H9 (cell line): Measurements from ENCODE around the gene PRKAG2. TPM values are rescaled to one million over a fixed set of nuclear protein-coding genes. Genes with fewer than 3 reads are reported as not detected.

Experiments used
- DNase-seq: peaks from one replicate; pipeline ENCODE4 v3.0.0-alpha.2; 2017
- H2AFZ ChIP-seq: one replicate; pipeline ENCODE4 v1.6.1; 2013; ENCODE audit warnings: mild to moderate bottlenecking, low read length, control low read depth, moderate library complexity
- H2AK5ac ChIP-seq: 2 replicates; pipeline ENCODE4 v1.6.1; 2013; ENCODE audit warnings: low read length, control low read depth, mixed read lengths; ENCODE audit not compliant: insufficient read length
- H2BK120ac ChIP-seq: one replicate; pipeline ENCODE4 v1.6.1; 2013; ENCODE audit warnings: low read depth, mild to moderate bottlenecking, low read length, control low read depth, inconsistent platforms; ENCODE audit not compliant: poor library complexity, severe bottlenecking
- H2BK12ac ChIP-seq: 2 replicates; pipeline ENCODE4 v1.6.1; 2013; ENCODE audit warnings: low read length, control low read depth, mixed read lengths, low read depth; ENCODE audit not compliant: insufficient read length
- H2BK15ac ChIP-seq: 2 replicates; pipeline ENCODE4 v1.6.1; 2013; ENCODE audit warnings: low read depth, low read length, control low read depth
- H2BK20ac ChIP-seq: one replicate; pipeline ENCODE4 v1.6.1; 2013; ENCODE audit warnings: low read depth, mild to moderate bottlenecking, low read length, control low read depth, inconsistent platforms; ENCODE audit not compliant: poor library complexity, severe bottlenecking
- H2BK5ac ChIP-seq: 2 replicates; pipeline ENCODE4 v1.6.1; 2013; ENCODE audit warnings: low read length, control low read depth, mixed read lengths; ENCODE audit not compliant: insufficient read length
- H3K14ac ChIP-seq: 2 replicates; pipeline ENCODE4 v1.6.1; 2013; ENCODE audit warnings: low read length, control low read depth; ENCODE audit not compliant: insufficient read depth
- H3K18ac ChIP-seq: 2 replicates; pipeline ENCODE4 v1.6.1; 2013; ENCODE audit warnings: low read depth, mild to moderate bottlenecking, mixed read lengths, low read length, control low read depth; ENCODE audit not compliant: insufficient read length
- H3K23ac ChIP-seq: 2 replicates; pipeline ENCODE4 v1.6.1; 2013; ENCODE audit warnings: low read length, control low read depth, mixed read lengths, low read depth; ENCODE audit not compliant: insufficient read length
- H3K23me2 ChIP-seq: 2 replicates; pipeline ENCODE4 v1.6.1; 2013; ENCODE audit warnings: low read depth, mild to moderate bottlenecking, mixed read lengths, low read length, control low read depth; ENCODE audit not compliant: insufficient read length, poor library complexity, severe bottlenecking
- H3K27ac ChIP-seq: 2 replicates; pipeline ENCODE4 v1.5.1; 2013; ENCODE audit warnings: low read length, control low read depth, mixed read lengths, low read depth; ENCODE audit not compliant: insufficient read length
- H3K27me3 ChIP-seq: 2 replicates; pipeline ENCODE4 v1.6.1; 2013; ENCODE audit warnings: low read length, control low read depth, inconsistent platforms; ENCODE audit not compliant: insufficient read depth
- H3K4ac ChIP-seq: 2 replicates; pipeline ENCODE4 v1.6.1; 2013; ENCODE audit warnings: low read depth, mild to moderate bottlenecking, control low read depth, inconsistent platforms, low read length, moderate library complexity
- H3K4me1 ChIP-seq: 2 replicates; pipeline ENCODE4 v1.6.1; 2013; ENCODE audit warnings: low read length, control low read depth, inconsistent platforms; ENCODE audit not compliant: insufficient read depth
- H3K4me2 ChIP-seq: 2 replicates; pipeline ENCODE4 v1.6.1; 2013; ENCODE audit warnings: low read length, control low read depth, mixed read lengths; ENCODE audit not compliant: insufficient read length, insufficient read depth
- H3K56ac ChIP-seq: 2 replicates; pipeline ENCODE4 v1.6.1; 2013; ENCODE audit warnings: low read depth, mild to moderate bottlenecking, mixed read lengths, low read length, control low read depth; ENCODE audit not compliant: insufficient read length
- H3K79me1 ChIP-seq: 2 replicates; pipeline ENCODE4 v1.6.1; 2013; ENCODE audit warnings: low read depth, mild to moderate bottlenecking, moderate library complexity, low read length, control low read depth, inconsistent platforms; ENCODE audit not compliant: insufficient read depth, poor library complexity, severe bottlenecking
- H3K79me2 ChIP-seq: 2 replicates; pipeline ENCODE4 v1.6.1; 2013; ENCODE audit warnings: low read length, control low read depth, inconsistent platforms; ENCODE audit not compliant: insufficient read depth
- H3K9ac ChIP-seq: 2 replicates; pipeline ENCODE4 v1.6.1; 2013; ENCODE audit warnings: low read length, control low read depth, mixed read lengths; ENCODE audit not compliant: insufficient read length; ENCODE audit errors: extremely low read depth
- H3K9me3 ChIP-seq: one replicate; pipeline ENCODE4 v1.6.1; 2013; ENCODE audit warnings: low read depth, low read length, inconsistent platforms; ENCODE audit not compliant: control insufficient read depth
- H3T11ph ChIP-seq: one replicate; pipeline ENCODE4 v1.6.1; 2013; ENCODE audit warnings: mild to moderate bottlenecking, low read length, control low read depth, inconsistent platforms
- H4K20me1 ChIP-seq: one replicate; pipeline ENCODE4 v1.6.1; 2013; ENCODE audit not compliant: control insufficient read depth, insufficient read length, insufficient read depth
- H4K5ac ChIP-seq: 2 replicates; pipeline ENCODE4 v1.6.1; 2013; ENCODE audit warnings: low read depth, mild to moderate bottlenecking, mixed read lengths, low read length, control low read depth; ENCODE audit not compliant: insufficient read length
- H4K8ac ChIP-seq: replicated peaks from 2 replicates; pipeline ENCODE4 v1.6.1; 2013; ENCODE audit warnings: low read length, control low read depth, mixed read lengths, low read depth; ENCODE audit not compliant: insufficient read length
- H4K91ac ChIP-seq: 2 replicates; pipeline ENCODE4 v1.6.1; 2013; ENCODE audit warnings: low read depth, mild to moderate bottlenecking, moderate library complexity, mixed read lengths, low read length, control low read depth; ENCODE audit not compliant: insufficient read length
- H3K27ac Mint-ChIP-seq, 3 experiments: 2 replicates in 2 of 3; 3 replicates in 1 of 3; pipeline ENCODE4 v1.8.0; 2020 to 2021; ENCODE audit warnings: mixed read lengths in 3 of 3, mild to moderate bottlenecking in 1 of 3, moderate library complexity in 1 of 3
- H3K27me3 Mint-ChIP-seq: 2 replicates; pipeline ENCODE4 v1.8.0; 2021; ENCODE audit warnings: low read depth, mild to moderate bottlenecking, moderate library complexity, mixed read lengths
- H3K36me3 Mint-ChIP-seq, 3 experiments: 2 replicates in 2 of 3; 3 replicates in 1 of 3; pipeline ENCODE4 v1.8.0; 2020 to 2021; ENCODE audit warnings: low read depth in 3 of 3, mixed read lengths in 3 of 3; ENCODE audit not compliant: insufficient read depth in 1 of 3
- H3K4me1 Mint-ChIP-seq, 2 experiments: 2 replicates each; pipeline ENCODE4 v1.8.0; 2020; ENCODE audit warnings: mixed read lengths in 2 of 2
- H3K4me3 Mint-ChIP-seq, 2 experiments: 2 replicates in 1 of 2; 3 replicates in 1 of 2; pipeline ENCODE4 v1.8.0; 2020 to 2021; ENCODE audit warnings: mild to moderate bottlenecking in 2 of 2, mixed read lengths in 2 of 2, moderate library complexity in 1 of 2
- H3K9me3 Mint-ChIP-seq, 2 experiments: 2 replicates in 1 of 2; 3 replicates in 1 of 2; pipeline ENCODE4 v1.8.0; 2020; ENCODE audit warnings: mild to moderate bottlenecking in 2 of 2, mixed read lengths in 2 of 2, moderate library complexity in 1 of 2
- CTCF ChIP-seq: fragments of 200-600 bp; sonication (generic); conservative IDR thresholded peaks from 3 replicates; pipeline ENCODE4 v1.8.0; 2021; ENCODE audit warnings: antibody characterized with exemption, mild to moderate bottlenecking
- WGBS: extraction: QIAGEN DNeasy Blood & Tissue Kit; methylation state at CpG from one replicate; pipeline ENCODE4 v1.1.7; 2013; ENCODE audit warnings: missing lambda C conversion rate, low lambda C conversion rate, mixed read lengths; ENCODE audit not compliant: insufficient read length; ENCODE audit errors: extremely low coverage; 5-methylcytosine and 5-hydroxymethylcytosine counted together
- total RNA-seq: library from RNA; stranded (reverse); gene quantifications from 2 replicates; pipeline ENCODE4 v1.2.1, GENCODE V29; 2021

PRKAG2 gene
- total RNA-seq, 1 experiment from 2014 or later, result 11.8 TPM

- Histone ChIP-seq H3K9me3 (no peaks in the 10 kb centered on the region), H3K79me1 (no peaks in the 10 kb centered on the region), H2BK5ac (no peak overlapping the region), H3T11ph (no peak overlapping the region), H3K27me3 (no peaks in the 10 kb centered on the region), H3K23me2 (no peaks in the 10 kb centered on the region), H3K9ac (no peak overlapping the region), H4K8ac (no peak overlapping the region), H4K5ac (no peak overlapping the region), H4K91ac (no peak overlapping the region), H2AK5ac (no peak overlapping the region), H3K14ac (no peak overlapping the region), H2BK120ac (no peak overlapping the region), H3K18ac (no peak overlapping the region), H3K27ac (no peak overlapping the region), H3K4me1 (no peaks in the 10 kb centered on the region), H3K4me2 (no peak overlapping the region), H2BK20ac (no peak overlapping the region), H2BK15ac (no peak overlapping the region), H2AFZ (no peak overlapping the region), H2BK12ac (no peak overlapping the region), H3K23ac (no peak overlapping the region), H3K79me2 (no peaks in the 10 kb centered on the region), H3K4ac (no peak overlapping the region), H4K20me1 (no peaks in the 10 kb centered on the region), H3K56ac (no peak overlapping the region)
- Mint-ChIP-seq H3K4me3 (no peak overlapping the region), H3K9me3 (no peaks in the 10 kb centered on the region), H3K4me1 (peaks cover 0 to 17% of the 10 kb centered on the region in 2 experiments; a peak in 2 of 4 replicates), H3K36me3 (no peaks in the 10 kb centered on the region), H3K27ac (no peak overlapping the region), H3K27me3 (peaks cover 2% of the 10 kb centered on the region)
- DNase-seq, result no peak
- no peak for TF ChIP-seq CTCF
- no CpG with 5 or more reads among the region's 13 CpGs for WGBS
Observed at GRCh38 chr7:151851782-151852181, 25.1 kb downstream of the PRKAG2 start.
